ACHN (cell line): ENCODE results near the gene ANKEF1.
A peak's percentile ranks its signal among the peaks of the same experiment; 100 is the strongest.
"Not testable (repeated sequence)": the region's sequence is repeated elsewhere in the genome, so short reads cannot be mapped to it uniquely, and the experiment has no call there.

ENCODE experiments used
- DNase-seq: peaks from one replicate; pipeline ENCODE4 v3.0.0-alpha.2; 2015
- in situ Hi-C: cut with HindIII; loops from 2 replicates; pipeline ENCODE4 v1.10.0; 2017; ENCODE audit warnings: low sequenced_read_pairs, low pct_ligation_motif_present, low pct_unique_long_range_greater_than_20kb

The ANKEF1 gene

DNA sequence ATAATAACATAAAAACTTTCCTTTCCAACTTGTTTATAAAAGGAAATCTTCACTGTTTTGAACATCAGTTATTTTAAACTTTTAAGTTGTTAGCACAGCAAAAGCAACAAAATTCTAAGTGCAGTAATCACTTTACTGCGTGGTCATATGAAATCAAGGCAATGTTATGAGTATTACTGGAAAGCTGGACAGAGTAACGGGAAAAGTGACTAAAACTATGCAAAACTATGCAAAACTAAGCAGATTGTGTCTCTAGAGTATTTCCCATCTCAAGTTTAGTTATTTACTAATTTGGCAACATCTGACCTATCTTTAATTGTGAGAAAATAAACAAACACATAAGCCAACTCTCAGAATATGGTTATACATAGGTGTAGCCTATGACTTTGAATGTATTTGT is 10.9 kb upstream of the ANKEF1 start:
- in situ Hi-C loops, result no loop called here
- DNase-seq, result no peak

- in situ Hi-C loops, DNase-seq: not testable (repeated sequence)
Measured at GRCh38 chr20:10031451-10032215, 3.2 kb upstream of the ANKEF1 start.

DNA sequence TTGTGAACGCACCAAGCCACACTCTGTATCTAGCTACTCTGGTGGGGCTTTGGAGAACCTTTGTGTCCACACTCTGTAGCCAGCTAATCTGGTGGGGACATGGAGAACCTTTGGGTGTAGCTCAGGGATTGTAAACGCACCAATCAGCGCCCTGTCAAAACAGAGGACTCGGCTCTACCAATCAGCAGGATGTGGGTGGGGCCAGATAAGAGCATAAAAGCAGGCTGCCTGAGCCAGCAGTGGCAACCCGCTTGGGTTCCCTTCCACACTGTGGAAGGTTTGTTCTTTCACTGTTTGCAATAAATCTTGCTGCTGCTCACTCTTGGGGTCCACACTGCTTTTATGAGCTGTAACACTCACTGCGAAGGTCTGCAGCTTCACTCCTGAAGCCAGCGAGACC is 2.5 kb upstream of the ANKEF1 start:
- DNase-seq, in situ Hi-C loops: not testable (repeated sequence)

DNA sequence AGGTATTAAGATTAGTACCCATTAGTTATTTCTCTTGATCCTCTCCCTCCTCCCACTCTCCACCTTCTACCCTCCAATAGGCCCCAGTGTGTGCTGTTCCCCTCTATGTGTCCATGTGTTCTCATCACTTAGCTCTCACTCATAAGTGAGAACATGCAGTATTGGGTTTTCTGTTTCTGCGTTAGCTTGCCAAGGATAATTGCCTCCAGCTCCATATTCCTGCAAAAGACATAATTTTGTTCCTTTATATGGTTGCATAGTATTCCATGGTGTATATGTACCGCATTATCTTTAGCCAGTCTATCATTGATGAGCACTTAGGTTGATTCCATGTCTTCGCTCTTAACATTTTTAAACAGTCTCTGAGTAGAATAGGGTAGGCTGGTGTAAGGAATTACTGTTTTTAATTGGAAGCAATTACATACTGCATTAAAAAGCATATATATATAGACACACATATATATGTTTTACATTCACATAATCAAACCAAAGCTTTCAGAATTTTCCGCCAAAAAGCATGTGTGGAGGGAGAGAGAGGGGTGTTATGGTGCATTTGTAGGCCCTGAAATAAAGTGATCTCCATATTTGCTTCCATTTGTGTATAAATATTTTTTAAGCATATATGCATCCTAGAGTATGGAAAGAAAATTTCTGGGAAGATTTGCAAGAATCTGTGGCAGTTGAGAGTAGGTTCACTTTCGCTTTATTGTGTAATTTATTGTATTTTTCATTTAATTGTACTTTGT is 709 bp upstream of the ANKEF1 start:
- in situ Hi-C loops, result no loop called here
- no peak for DNase-seq

DNA sequence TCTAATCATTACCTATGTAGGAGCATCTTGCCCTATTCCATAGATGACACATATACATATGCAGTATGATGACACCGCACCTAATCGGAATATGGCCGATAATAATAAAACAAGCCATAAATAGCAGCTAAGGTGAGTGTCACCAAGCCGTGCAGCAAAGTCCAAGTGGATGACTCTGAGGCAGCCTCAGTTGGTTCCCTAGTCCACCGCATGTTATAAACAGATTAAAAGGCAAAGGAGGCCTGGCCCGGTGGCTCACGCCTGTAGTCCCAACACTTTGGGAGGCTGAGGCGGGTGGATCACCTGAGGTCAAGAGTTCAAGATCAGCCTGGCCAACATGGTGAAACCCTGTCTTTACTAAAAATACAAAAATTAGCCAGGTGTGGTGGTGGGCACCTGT is 1.5 kb downstream of the ANKEF1 start:
- not testable (repeated sequence) for DNase-seq

DNA sequence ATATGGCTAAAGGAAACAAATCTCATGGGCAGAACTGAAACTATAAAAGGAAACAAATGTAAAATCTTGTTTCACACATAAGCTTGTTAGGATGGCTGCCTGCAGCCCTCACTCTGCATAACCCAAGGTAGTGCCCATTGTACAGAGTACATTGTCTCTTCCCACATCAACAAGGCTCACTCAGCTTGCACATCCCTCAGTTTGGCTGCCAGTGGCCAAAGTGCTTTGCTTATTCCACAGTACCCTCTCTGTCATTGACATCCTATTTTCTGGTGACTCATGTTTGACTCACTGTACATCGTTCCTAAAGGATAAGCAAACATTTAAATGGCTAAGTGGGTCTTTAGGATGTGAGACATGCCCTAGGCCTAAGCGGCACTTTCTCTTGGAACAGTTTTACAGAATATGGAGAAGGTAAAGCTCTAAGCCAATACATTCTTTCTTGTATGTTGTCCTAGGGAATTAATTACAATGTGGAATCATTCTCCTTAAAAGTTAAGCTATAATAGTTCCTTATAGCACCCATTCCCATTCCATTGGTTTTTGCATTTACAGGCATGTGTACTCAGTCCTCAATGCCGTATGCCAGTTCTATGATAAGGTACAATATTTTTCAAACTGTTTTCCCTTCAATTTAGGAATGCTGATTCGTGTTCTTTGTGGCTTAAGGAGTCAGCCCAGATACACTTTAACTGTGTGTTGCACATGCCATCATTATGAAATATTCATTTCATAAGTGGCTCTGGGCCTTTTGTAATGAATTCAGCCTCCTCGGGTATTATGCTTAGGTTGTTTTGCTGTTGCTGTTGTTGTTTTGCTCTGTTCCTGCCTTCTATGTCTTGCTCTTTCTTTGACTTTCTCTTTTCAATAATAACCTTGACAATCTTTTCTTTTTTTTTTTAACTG is 5.5 kb downstream of the ANKEF1 start:
- peak; percentile 40 for DNase-seq

More for the DNA sequence above, 1.5 kb downstream of the ANKEF1 start:
- in situ Hi-C loops, result not testable (repeated sequence)

DNA sequence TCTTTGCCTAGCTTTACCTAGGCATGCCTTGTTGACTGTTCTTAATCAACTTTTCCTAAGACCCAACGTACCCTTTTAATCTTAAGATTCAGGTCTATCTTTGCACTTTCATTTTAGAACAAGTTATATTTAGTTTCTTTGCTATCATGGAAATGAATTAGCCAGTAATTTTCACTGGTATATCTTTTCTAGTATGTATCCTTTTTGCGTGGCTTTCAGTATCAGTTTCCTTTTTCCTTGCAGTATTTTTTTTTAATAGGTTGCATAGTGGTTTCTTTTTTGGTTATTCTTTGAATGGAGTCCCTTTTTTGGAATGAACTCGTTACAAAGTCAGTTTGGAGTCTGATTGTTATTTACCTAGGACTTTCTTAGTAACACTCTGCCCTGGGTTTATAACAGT is 7.3 kb downstream of the ANKEF1 start:
- in situ Hi-C loops, result no loop called here
- no peak for DNase-seq

More for the DNA sequence above, 5.5 kb downstream of the ANKEF1 start:
- in situ Hi-C loops, result no loop called here

- in situ Hi-C loops, result no loop called here
- DNase-seq, result peak; percentile 26
Measured at GRCh38 chr20:10047427-10047826, 12.6 kb downstream of the ANKEF1 start.

GRCh38 chr20:10051185-10051584 is 16.4 kb downstream of the ANKEF1 start:
- in situ Hi-C loops, result no loop called here
- no peak for DNase-seq

DNA sequence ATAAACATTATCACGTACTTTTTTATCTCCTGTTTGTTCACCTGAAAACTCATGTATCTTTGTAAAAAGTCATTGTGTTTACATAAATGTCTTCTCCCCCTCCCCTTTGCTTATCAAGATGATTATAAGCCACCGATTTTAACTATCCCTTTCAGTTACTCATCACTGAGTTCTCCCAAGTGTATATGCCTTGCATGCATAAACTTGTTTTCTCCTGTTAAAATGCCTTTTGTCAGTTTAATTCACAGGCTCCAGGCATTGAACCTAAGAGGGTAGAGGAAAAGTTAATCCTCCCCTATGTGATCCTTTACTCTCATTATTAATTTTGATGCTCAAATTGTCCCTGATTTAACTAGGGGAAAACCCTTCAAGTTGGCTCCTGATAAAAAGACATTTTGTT is 24.2 kb downstream of the ANKEF1 start:
- in situ Hi-C loops, result no loop called here
- DNase-seq, result no peak

DNA sequence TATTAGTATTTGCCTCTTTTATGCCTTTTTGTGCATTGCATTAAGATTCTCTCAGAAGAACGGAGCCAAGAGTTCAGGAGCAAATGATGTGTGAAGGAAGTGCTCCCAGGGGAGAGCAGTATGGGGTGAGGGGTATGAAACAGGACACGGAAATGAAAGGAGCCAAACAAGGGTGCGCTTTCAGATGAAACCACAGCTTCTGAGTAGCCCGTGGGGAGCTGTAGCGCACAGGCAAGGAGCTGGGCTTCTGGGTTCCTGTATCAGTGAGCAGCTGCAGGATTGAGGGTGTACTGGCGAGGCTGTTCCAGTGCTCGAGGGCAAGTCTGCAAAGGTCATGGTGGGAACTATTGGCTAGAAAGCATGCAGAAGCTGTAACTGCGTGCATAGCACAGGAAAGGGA is 25.4 kb downstream of the ANKEF1 start:
- in situ Hi-C loops, result no loop called here
- no peak for DNase-seq

DNA sequence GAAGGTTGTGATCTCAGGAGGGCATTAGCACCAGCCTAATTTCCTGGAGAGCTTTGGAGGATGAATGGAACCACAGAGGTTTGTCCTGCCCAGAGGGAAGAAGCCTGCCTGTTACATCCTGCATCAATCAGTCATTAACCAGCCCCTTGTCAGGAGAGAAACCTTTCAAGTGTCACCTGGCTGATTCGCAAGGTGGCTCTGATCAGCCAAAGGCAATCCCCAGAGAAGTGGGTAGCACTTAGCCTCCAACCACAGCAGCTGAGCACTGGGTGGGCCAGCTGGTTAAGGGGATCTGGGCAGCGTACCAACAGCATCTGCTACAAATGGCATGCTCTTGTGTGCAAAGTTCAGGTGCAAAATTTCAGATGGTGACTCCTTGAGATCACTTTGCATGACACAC is 26.9 kb downstream of the ANKEF1 start:
- no peak for DNase-seq
- in situ Hi-C loops, result no loop called here

GRCh38 chr20:10063482-10063881 is 28.7 kb downstream of the ANKEF1 start:
- DNase-seq, result no peak
- in situ Hi-C loops, result no loop called here

GRCh38 chr20:10064611-10065010 is 29.8 kb downstream of the ANKEF1 start:
- in situ Hi-C loops, result no loop called here
- no peak for DNase-seq

DNA sequence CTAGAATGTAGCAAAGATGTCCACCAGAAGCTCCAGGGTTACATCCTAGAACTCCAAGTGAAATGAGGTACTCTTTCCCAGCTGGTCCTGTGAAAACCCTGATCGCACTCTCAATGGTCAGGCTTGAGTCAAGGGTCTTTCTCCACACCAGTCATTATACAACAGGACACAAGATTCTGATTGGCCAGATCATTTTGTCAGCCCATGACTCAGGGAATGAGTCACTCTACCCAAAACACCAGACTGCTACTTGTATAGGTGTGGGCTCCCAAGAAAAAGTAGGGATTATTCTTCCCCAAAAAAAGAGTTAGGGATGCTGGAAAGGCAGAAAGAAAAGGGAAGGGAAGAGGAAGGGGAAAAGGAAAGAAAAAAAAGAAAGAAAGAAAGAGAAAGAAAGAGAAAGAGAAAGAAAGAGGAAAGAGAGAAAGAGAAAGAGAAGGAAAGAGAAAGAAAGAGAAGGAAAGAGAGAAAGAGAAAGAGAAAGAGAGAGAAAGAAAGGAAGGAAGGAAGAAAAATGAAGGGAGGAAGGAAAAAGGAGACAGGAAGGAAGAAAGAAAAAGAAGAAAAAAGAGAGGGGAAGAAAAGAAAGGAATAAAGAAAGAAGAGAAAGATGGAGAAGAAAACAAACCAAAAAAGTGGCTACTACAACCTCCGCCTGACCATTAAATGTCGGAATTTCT is 30.5 kb downstream of the ANKEF1 start:
- DNase-seq, result no peak
- in situ Hi-C loops, result no loop called here

DNA sequence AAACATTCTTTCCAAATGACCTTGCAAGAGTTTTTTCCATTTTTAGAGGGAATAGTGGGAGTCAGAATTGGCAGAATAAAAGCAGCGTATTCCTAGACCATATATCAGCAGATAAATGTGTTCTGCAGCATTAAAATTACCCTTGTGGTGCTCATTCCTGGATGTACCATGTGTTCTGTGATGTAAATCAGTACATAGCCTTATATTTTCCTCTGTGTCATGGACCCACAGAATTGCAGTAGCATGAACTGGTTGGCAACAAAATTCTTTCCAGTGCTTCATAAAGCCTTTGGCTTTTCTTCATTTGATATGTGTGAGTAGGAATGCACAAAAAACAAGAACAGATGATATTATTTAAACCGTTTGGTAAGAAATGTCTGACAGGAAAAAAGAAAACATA is 32.5 kb downstream of the ANKEF1 start:
- in situ Hi-C loops, result no loop called here
- DNase-seq, result no peak

- in situ Hi-C loops, result no loop called here
Measured at GRCh38 chr20:10074513-10074912, 39.7 kb downstream of the ANKEF1 start.

GRCh38 chr20:10075606-10076005 is 40.8 kb downstream of the ANKEF1 start:
- in situ Hi-C loops, result no loop called here
- DNase-seq, result no peak

More at GRCh38 chr20:10074513-10074912, 39.7 kb downstream of the ANKEF1 start:
- DNase-seq, result peak; percentile 64
